ENCODE results near the gene ROPN1B.

The ROPN1B gene

GRCh38 chr3:126005951-126006350 is 37.0 kb downstream of the ROPN1B start:
- no peak for DNase-seq

- no peak for DNase-seq
Observed at GRCh38 chr3:126008219-126008618, 39.2 kb downstream of the ROPN1B start.

GRCh38 chr3:126009181-126009580 is 40.2 kb downstream of the ROPN1B start:
- DNase-seq = no peak

GRCh38 chr3:126013751-126014156 is 44.8 kb downstream of the ROPN1B start:
- DNase-seq = no peak

GRCh38 chr3:126014252-126014651 is 45.3 kb downstream of the ROPN1B start:
- no peak for DNase-seq

- DNase-seq = no peak
Observed at GRCh38 chr3:126015075-126015474, 46.1 kb downstream of the ROPN1B start.

GRCh38 chr3:126016616-126017015 is 47.6 kb downstream of the ROPN1B start:
- no peak for DNase-seq

- DNase-seq = no peak
Observed at GRCh38 chr3:126017362-126017761, 48.4 kb downstream of the ROPN1B start.

GRCh38 chr3:126018545-126018944 is 49.6 kb downstream of the ROPN1B start:
- no peak for DNase-seq

GRCh38 chr3:126018995-126019394 is 50.0 kb downstream of the ROPN1B start:
- DNase-seq = peak; percentile 39

GRCh38 chr3:126019683-126020082 is 50.7 kb downstream of the ROPN1B start:
- DNase-seq = no peak

GRCh38 chr3:126021224-126021623 is 52.2 kb downstream of the ROPN1B start:
- no peak for DNase-seq

GRCh38 chr3:126021702-126022101 is 52.7 kb downstream of the ROPN1B start:
- no peak for DNase-seq

GRCh38 chr3:126022741-126023359 is 53.9 kb downstream of the ROPN1B start:
- DNase-seq = no peak

- no peak for DNase-seq
Observed at GRCh38 chr3:126023390-126023789, 54.4 kb downstream of the ROPN1B start.

- no peak for DNase-seq
Observed at GRCh38 chr3:126024049-126024854, 55.3 kb downstream of the ROPN1B start.

- no peak for DNase-seq
Observed at GRCh38 chr3:126025116-126025729, 56.2 kb downstream of the ROPN1B start.

- no peak for DNase-seq
Observed at GRCh38 chr3:126025862-126026261, 56.9 kb downstream of the ROPN1B start.

- no peak for DNase-seq
Observed at GRCh38 chr3:126026277-126026751, 57.3 kb downstream of the ROPN1B start.

- DNase-seq = no peak
Observed at GRCh38 chr3:126026761-126027160, 57.8 kb downstream of the ROPN1B start.

- no peak for DNase-seq
Observed at GRCh38 chr3:126028096-126028495, 59.1 kb downstream of the ROPN1B start.

- DNase-seq = no peak
Observed at GRCh38 chr3:126029241-126029640, 60.3 kb downstream of the ROPN1B start.

- DNase-seq = no peak
Observed at GRCh38 chr3:126030455-126030854, 61.5 kb downstream of the ROPN1B start.

- DNase-seq = no peak
Observed at GRCh38 chr3:126031981-126032471, 63.0 kb downstream of the ROPN1B start.
